NCI-H2081 treated with DMSO at 0.1 percent for 48 hours (cell line): ENCODE results near the gene MARCHF10.
A peak's percentile ranks its signal among the peaks of the same experiment; 100 is the strongest.

Experiments used
- DNase-seq: peaks from one replicate; lab custom pipeline; 2025; lab: John Stamatoyannopoulos, UW

Gene MARCHF10

DNA sequence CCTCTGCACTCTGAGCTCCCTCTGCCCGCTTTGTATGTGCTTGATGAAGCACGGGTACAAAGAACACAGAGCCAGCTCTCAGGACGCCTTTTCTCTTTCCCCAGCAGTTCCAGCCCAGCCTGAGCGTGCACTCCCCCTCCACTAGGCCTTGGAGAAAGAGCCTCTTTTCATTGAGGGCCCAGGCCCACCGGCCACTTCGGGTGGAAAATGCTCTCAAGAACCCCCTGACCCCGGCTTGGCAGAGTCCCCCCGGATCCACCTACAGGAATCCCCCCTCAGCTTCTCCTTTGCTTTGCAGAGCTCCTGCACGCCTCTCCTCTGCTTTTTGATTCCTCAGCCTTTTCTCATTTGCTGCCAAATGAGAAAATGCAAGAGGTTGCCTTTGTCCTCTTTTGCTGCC lies 150.4 kb downstream of the MARCHF10 start:
- DNase-seq, result no peak

DNA sequence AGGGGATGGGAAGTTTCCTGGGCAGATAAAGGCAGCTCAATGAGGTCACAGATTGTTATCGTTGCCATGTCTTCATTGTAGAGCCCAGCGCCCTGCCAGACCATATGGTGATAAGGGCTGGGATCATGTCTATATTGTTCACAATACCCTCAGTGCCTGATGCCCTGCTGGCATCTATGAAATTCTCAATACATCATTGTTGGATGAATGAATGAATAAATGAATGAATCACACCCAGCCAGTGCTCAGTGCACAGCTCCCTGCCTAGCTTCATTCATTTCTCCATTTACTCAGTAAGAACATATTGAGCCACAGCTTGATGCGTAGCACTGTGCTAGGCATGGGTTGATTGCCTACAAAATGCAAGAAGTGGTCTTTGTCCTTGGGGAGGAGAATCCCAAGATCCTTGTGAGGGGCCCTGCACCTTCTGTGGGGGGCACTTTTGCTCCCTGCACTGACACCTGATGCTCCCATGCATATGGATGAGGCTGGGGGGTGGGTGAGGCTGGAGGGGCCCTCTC lies 150.9 kb downstream of the MARCHF10 start:
- DNase-seq, result no peak

DNA sequence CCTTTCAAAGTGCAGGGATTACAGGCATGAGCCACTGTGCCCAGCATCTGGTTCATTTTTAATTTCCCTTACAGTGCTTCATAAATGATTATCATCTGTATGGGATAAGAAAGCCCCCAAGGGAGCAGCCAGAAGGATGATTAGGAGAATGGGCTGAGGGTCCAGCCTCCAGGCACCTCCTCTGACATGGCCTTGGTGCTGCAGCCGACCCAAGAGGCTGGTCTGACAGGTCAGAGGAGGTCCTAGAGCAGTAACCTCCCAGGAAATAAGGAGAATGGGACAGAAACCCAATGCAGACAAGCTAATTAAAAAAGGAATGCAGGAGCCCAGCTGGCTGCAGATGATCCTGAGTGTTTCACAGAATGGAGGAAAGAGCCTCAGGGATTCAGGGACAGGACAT lies 151.7 kb downstream of the MARCHF10 start:
- DNase-seq, result no peak

DNA sequence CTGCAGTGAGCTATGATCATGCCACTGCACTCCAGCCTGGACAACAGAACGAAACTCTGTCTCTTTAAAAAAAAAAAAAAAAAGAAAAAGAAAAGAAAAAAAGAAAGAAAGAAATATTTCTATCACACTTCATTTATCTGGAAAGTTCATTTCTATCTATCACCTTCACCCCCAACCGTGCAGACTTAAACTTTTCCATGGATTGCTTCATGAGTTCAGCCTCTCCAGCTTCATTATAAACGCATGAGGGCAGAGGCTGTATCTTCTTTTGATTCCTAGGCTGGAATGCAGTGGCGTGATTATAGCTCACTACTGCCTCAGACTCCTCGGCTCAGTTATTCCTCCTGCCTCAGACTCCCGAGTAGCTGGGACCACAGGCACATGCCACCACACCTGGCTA lies 152.5 kb downstream of the MARCHF10 start:
- DNase-seq, result no peak

DNA sequence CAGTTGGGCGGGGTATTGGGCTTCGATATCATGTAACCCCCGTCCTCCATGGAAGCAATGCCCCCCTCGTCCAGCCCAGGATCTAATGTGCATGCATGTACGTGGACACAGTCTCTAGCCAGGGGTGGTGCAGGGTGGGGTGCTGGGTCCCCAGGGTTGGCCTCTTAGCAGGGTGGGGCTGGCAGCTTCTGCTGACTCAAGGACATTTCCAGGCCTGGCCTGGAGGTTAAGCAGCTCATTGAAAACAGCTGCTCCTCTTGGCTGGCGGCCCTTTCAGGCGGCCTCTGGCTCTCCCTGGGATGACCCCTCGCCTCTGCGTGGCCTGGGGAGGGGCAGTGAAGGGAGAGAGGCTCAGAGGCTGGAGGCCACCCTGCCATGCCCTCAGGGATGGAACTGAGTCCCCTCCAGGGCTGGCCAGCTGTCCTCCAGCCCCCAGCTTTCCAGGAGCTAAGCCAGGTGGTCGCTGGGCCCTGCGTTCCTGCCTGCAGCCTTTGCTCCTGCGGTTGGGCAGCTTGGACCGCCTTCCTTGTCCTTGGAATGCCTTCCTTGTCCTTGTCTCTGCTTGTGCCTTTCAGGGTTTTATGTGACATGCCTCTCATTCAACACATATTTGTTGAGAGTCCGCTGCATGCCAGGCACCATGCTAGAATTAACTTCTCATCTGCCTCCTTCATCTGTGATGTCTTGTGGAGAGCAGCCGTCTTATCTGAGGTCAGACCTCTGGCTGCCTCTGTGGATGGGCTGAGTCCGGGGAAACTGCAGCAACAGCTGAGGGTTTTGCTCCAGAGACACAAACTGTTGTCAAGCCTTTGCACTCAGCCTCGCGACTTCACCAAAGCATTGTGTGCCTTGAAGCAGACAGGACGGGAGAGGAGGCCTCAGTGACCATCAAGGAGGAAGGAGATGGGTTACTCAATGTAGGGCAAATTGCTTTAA lies 154.0 kb downstream of the MARCHF10 start:
- DNase-seq, result no peak

DNA sequence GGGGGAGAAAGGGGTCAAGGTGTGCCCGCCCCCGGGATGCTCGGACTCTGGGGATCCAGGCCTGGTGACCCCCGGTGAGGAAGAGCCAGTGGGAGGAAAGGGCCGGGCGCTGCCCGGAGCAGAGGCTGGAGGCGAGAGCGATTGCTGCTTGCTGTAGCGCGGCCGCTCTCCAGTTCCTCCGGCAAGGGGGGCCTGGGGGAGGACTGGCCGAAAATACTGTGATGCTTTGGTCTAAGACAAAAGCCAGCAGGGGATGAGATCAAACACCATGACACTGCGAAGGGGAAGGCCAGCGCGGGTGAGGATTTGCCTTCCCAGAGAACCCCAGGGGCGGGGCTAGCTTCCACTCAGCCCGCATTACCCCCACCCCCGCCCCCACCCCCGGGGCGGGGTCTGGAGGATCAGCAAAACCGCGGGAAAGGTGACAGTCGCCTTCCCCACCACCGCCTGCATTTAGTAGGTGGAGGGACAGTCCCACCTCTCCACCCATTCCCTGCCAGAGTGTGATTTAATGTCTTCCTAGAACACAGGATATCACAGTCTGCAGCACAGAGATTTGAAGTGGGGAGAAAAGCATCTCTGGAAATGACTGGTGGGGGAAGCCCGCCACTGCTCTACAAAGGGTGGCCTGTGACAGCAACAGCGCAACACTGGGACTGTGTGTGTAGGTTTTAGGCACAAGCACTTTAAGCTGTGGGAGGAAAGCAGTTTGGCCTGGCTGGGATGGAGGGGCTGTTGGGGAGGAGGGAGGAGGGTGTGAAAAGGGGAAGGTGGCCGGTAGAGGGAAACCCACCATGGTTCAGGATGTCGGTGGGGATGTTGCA lies 154.9 kb downstream of the MARCHF10 start:
- peak; percentile 60 for DNase-seq

DNA sequence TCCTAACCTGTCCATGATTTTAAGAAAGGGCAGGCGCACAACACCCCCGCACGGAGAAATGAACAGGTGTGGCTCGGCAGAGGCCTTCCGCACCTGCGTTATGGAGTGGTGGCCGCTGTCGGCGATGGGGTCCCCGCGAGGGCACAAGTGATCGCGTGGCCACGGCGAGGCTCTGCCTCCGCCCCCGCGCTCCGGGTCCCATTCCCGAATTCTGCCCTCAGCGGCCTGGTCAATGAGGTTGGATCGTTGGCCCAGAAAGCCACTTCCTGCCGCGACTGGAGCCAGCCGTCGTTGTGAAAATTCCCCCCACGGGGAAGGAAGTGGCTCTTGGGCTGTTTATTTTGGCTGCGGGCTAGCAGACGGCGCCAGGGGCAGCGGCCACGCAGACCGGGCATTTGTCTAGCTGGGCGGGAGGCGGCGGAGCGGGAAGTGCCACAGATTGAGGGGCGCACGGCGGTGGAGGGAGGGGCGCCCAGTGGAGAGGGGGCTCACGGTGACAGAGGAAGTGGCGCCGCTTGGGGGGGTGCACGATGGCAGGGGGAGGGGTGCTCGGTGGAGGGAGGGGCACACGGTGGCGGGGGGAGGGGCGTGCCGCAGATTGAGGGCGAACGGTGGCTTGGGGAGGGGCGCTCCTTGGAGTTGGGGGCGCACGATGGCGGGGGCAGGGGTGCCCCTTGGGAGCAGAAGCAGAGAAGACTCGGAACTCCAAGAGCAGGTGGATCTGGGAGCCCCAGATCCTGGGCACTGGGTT lies 155.7 kb downstream of the MARCHF10 start:
- DNase-seq, result no peak
